Ammon's horn (tissue), 1 donor: ENCODE results near the gene AGAP2.
"Not testable (repeated sequence)": the region's sequence is repeated elsewhere in the genome, so short reads cannot be mapped to it uniquely, and the experiment has no call there.

ENCODE experiments used
- DNase-seq: peaks from one replicate; pipeline ENCODE4 v3.0.0-alpha.2; 2016; ENCODE audit warnings: low spot score

AGAP2 gene

DNA sequence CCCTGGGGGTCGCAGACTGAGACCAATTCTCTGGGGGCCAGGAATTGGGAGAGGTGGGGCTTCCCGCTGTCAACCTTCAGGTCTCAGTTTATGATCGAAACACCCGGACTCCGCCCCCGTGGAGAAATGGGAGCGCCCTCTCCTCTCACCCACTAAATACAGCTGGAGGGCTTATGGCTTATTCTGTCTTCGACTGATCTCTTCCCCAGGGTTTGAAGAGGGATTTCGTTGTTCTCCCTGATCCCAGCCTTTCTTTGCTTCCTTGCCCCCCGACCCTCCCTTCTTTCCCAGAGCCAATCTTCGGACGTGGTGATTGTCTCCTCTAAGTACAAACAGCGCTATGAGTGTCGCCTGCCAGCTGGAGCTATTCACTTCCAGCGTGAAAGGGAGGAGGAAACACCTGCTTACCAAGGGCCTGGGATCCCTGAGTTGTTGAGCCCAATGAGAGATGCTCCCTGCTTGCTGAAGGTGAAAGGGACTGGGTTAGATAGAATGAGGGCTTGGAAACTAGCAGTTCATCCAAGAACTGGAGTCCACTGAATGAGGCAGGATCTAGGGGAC, 44.0 kb downstream of the AGAP2 start:
- DNase-seq, result no peak

DNA sequence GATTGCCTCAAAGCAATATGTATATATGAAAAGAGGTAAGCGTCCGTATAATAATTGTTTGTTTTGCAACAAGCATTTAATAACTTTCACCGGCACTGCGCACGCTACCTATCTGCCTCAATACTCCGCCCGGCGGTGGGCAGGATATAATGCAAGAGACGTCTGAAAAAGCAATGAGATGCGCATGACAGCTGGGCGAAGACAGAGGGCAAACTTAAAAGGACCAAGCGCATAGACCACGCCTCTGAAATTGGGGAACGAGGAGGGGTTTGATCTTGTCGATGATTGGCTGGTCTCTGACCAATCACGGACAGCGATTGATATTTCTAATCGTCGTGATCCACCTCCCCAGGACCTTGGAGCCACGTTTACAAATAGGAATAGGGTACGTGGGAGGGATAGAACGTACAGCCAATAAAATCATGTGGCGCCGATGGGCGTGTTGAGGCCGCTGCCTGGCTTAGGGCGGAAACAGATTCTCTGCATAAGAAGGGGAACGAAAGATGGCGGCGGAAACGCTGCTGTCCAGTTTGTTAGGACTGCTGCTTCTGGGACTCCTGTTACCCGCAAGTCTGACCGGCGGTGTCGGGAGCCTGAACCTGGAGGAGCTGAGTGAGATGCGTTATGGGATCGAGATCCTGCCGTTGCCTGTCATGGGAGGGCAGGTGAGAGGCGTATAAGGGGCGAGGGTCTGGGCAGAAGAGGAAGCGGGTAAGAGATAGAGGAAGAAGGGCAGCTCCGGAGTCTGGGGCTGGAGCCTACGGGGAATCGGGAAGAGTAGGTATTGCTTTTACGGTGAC, 44.7 kb downstream of the AGAP2 start, which contains the start of gene OS9:
TSS of gene OS9 (plus strand) at position 474 of the 800 bp plus-strand sequence. CDS start at position 504, 30 bp downstream.
- peak; percentile 100 for DNase-seq

DNA sequence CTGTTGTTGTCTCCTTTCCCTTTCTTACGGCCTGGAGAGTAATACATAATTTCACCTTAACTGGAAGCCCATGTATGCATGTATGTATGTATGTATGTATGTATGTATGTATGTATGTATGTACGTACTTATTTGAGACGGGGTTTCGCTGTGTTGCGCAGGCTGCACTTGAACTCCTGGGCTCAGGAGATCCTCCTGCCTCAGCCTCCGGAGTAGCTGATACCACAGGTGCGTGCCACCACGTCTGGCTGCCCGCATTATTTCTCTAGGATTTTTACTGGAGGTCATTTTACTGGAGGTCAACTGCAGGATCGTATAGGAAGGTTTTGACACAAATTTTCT, 45.3 kb downstream of the AGAP2 start:
- DNase-seq, result no peak

DNA sequence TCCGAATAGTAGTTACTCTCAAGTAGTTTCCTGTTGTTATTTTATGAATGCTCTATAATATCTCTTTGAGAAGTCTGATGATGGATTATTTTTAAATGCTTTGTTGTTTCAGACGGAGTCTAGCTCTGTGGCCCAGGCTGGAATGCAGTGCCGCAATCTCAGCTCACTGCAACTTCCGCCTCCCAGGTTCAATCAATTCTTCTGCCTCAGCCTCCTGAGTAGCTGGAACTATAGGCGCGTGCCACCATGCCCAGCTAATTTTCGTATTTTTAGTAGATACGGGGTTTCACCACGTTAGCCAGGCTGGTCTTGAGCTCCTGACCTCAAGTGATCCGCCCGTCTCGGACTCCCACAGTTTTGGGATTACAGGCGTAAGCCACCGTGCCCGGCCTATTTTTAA, 46.0 kb downstream of the AGAP2 start:
- no peak for DNase-seq

DNA sequence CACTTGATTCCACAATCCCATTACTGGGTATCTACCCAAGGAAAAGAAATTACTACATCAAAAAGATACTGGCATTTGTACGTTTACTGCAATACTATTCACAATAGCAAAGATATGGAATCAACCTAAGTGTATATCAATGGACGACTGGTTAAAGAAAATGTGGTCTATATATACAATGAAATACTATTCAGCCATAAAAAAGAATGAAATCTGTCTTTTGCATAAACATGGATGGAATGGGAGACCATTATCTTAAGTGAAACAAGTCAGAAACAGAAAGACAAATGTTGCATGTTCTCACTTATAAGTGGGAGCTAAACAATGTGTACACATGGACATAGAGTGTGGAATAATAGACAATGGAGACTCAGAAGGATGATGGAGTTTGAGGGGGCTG, 49.6 kb downstream of the AGAP2 start:
- no peak for DNase-seq

DNA sequence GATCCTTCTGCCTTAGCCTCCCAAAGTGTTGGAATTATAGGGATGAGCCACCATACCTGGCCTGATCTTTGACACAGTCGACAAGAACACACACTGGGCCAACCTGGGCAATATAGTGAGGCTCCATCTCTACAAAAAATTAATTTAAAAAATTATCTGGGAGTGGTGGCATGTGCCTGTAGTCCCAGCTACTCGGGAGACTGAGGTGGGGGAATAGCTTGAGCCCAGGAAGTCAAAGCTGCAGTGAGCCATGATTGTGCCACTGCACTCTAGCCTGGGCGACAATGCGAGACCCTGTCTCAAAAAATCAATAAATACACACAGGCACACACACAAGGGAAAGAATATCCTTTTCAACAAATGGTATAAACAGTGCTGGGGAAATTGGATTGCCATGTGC, 50.7 kb downstream of the AGAP2 start:
- no peak for DNase-seq

DNA sequence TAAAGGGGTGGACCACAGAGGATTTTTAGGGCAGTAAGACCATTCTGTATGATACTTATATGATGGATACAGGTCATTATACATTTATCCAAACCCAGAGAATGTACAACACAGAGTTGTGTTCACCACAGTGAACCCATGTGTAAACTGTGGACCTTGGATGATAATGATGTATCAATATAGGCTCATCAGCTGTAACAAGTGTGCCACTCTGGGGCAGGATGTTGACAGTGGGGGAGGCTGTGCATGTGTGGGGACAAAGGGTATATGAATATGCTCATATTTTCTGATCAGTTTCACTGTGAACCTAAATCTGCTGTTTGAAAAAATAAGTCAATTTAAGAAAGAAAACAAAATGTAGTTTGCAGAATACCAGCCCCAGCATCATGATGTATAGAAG, 58.8 kb downstream of the AGAP2 start:
- no peak for DNase-seq

DNA sequence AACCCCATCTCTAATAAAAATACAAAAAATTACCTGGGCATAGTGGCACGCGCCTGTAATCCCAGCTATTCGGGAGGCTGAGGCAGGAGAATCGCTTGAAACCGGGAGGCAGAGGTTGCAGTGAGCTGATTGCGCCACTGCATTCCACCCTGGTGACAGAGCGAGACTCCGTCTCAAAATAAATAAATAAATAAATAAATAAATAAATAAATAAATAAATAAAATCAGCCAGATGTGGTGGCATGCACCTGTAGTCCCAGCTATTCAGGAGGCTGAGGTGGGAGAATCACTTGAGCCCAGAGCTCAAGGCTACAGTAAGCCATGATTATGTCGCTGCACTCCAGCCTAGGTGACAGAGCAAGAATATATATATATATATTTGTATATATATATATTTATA, 60.6 kb downstream of the AGAP2 start:
- DNase-seq, result not testable (repeated sequence)

DNA sequence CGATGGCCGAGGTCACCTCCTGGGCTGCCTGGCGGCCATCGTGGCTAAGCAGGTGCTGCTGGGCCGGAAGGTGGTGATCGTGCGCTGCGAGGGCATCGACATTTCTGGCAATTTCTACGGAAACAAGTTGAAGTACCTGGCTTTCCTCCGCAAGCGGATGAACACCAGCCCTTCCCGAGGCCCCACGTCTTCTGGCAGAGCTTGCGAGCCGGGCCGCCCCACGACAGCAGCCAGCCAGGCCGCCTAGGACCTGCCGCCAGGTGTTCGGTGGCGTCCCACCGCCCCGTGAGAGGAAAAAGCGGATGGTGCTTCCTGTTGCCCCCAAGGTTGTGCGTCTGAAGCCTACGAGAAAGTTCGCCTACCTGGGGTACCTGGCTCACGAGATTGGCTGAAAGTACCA, 63.9 kb downstream of the AGAP2 start:
- no peak for DNase-seq
